ENCODE data around the gene H6PD. TPM values are rescaled to one million over a fixed set of nuclear protein-coding genes. Genes with fewer than 3 reads are reported as not detected.

H6PD gene
- polyA plus RNA-seq, 6 donors from 2014 or later, result 6.5 to 16.6 (median 13.6) TPM

DNA sequence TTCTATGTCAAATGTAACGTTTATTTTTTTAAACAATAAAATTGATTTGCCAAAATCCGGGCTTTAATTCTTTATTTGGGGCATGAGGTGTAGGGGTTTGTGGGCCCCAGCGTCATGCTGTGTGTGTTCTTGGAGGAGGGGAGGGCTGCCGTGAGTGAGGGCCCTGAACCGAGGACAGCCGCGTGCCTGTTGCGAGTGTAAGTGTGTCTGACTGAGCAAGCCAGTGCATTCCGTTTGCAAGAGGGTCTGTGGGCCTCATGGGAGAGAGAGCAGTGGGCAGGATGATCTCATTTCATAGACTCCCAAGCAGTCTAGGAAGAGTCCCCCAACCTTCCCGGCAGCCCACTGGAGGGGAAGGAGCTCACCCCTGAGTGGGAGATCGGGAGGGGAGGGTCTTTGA, 36.7 kb downstream of the H6PD start:
- ATAC-seq (ENCODE audit: low read depth in 2 of 2), result no peak
- Mint-ChIP-seq H3K4me3 (peak overlapping the region in 1 of 8 donors; percentile 35), H3K27ac (peak overlapping the region in 2 of 6 donors; percentile 33 to 36), H3K9me3 (no peaks in the 10 kb centered on the region), H3K4me1 (peaks cover 0 to 14% (median 9%) of the 10 kb centered on the region in 3 donors), H3K27me3 (no peaks in the 10 kb centered on the region), H3K36me3 (peaks cover 0 to 9% of the 10 kb centered on the region in 2 donors)
- no peak for DNase-seq

DNA sequence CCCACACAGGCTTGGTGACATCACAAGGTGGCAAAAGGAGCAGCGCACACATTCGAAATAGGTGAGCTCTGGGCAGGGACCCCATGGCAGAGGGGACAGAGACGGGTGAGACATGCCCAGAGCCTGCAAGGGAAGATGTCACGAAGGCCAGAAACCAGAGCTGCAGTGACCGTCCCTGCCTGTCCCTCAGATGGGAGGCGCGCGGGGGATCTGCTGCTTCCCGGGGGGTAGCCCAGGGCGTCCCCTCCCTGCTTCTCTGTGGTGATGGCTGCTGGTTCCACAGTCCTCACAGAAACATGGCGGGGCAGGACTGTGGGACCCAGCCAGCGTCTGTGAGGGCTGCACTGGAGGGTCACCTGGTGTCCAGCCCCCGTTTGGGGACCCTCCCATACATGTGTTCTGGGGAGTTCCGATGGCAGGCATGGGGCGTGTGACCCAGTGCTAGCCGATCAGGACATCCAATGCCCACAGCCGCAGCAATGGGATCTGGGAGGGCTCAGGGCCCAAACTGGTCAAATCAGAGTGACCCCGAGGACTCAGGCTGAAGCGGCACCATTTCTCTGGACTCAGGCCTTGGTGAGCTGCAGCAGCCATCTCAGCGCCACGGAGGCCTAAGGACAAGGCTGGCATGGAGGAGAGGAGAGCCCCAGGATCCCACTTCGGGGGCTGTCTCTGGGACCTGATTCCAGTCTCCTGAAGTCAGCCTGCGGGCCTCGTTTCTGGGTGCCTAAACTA, 37.5 kb downstream of the H6PD start:
- DNase-seq (no peak), ATAC-seq (ENCODE audit: low read depth in 2 of 2) (no peak)
- H3K36me3 Mint-ChIP-seq, result peaks cover 0 to 9% of the 10 kb centered on the region in 2 donors
- peaks cover 0 to 14% (median 8%) of the 10 kb centered on the region in 3 donors for H3K4me1 Mint-ChIP-seq
- H3K9me3 Mint-ChIP-seq, result no peaks in the 10 kb centered on the region
- no peak overlapping the region for H3K27ac Mint-ChIP-seq
- no peaks in the 10 kb centered on the region for H3K27me3 Mint-ChIP-seq
- H3K4me3 Mint-ChIP-seq, result no peak overlapping the region

DNA sequence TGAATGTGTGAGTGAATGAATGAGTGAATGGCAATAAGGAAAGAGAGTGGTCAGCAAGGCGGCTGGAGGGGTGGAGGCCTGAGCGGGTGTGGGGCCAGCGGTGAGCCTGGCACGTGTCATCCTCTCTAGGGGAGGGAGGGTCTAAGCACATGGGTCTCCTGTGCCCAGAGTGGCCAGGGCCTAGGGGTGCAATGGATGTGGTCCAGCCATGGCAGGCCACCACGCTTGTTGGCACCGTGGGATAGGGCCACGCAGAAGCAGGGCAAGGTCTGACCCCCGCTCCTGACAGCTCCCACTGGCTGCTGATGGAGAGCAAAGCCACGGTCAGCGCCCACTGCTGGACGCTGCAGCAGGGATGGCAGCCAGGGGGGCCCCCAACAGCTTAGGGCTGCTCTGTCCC, 38.6 kb downstream of the H6PD start:
- ATAC-seq (ENCODE audit: low read depth in 2 of 2), result no peak
- no peak overlapping the region for H3K4me3 Mint-ChIP-seq
- no peak for DNase-seq
- peaks cover 0 to 5% (median 0%) of the 10 kb centered on the region in 7 donors for H3K9me3 Mint-ChIP-seq
- peak overlapping the region in 1 of 6 donors; percentile 37 for H3K27ac Mint-ChIP-seq
- peaks cover 0 to 9% of the 10 kb centered on the region in 2 donors for H3K36me3 Mint-ChIP-seq
- no peaks in the 10 kb centered on the region for H3K27me3 Mint-ChIP-seq
- H3K4me1 Mint-ChIP-seq, result peaks cover 0 to 11% (median 4%) of the 10 kb centered on the region in 3 donors

DNA sequence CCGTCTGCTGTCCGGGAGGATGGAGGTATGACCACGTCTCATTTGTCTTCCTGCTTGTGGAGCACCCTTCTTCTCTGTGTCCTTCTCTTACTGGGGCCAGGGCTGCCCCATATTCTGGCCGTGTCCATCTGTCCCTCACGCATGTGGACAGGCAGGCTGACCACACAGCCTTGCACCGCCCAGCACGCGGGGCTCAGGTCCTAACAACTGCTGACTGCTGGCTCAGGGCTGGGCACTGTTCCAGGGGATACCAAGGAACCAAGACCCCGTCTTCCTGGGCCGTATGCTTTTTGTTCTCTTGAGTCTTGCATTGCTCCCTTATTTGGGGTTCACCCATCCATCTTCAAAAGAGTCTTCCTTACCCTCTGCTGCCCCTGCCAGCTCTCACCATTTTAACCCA, 40.6 kb downstream of the H6PD start:
- no peak for ATAC-seq (ENCODE audit: low read depth in 2 of 2)
- Mint-ChIP-seq H3K4me1 (peaks cover 0 to 11% (median 4%) of the 10 kb centered on the region in 3 donors), H3K4me3 (no peak overlapping the region), H3K9me3 (peaks cover 0 to 5% (median 0%) of the 10 kb centered on the region in 7 donors), H3K36me3 (peaks cover 0 to 9% of the 10 kb centered on the region in 2 donors), H3K27ac (peak overlapping the region in 2 of 6 donors; percentile 85 to 97), H3K27me3 (peaks cover 0 to 9% (median 8%) of the 10 kb centered on the region in 3 donors)
- no peak for DNase-seq

DNA sequence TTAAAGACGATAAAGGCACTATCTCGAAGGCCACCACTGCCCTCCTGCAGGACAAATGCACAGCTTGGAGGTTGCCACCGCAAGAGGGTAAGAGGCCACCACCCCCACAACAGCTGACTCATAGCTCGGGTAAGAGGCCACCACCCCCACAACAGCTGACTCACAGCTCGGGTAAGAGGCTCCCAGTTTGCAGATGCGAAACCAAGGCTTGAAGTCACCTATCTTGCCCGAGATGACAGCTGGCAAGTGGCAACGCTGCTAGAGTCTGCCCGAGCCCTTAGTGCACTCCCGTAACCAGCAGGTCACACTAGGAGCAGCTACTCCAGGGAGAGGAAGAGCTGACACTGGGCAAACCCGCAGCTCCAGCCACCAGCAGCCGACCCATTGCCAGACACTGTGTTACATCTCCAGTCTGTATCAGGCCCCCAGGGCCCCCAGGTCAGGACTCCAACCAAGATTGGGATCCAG, 41.0 kb downstream of the H6PD start:
- H3K9me3 Mint-ChIP-seq, result peaks cover 0 to 5% (median 0%) of the 10 kb centered on the region in 7 donors
- H3K27ac Mint-ChIP-seq, result peak overlapping the region in 2 of 6 donors; percentile 85 to 97
- ATAC-seq (ENCODE audit: low read depth in 2 of 2) (peak in 1 of 2 donors; percentile 37), DNase-seq (no peak)
- no peak overlapping the region for H3K4me3 Mint-ChIP-seq
- H3K4me1 Mint-ChIP-seq, result peaks cover 2 to 14% (median 8%) of the 10 kb centered on the region in 3 donors
- H3K27me3 Mint-ChIP-seq, result peaks cover 0 to 14% (median 12%) of the 10 kb centered on the region in 3 donors
- peaks cover 0 to 9% of the 10 kb centered on the region in 2 donors for H3K36me3 Mint-ChIP-seq

DNA sequence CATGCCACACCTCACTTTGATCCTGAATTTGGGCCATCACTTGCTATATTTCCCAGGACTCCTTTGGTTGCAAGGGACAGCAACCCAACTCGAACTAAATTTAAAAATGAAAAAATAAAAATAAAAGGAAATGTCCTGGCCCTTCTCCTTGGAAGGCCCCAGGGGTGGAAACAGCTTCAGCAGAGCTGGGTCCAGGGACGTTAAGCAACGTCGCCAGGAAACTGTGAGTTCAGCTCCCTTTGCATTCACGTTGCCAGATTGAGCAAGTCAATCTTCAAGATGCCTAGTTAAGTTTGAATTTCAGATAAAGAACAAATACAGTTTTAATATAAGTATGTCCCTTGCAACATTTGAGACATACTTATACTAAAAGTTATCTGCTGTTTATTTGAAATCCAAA, 43.5 kb downstream of the H6PD start:
- H3K4me1 Mint-ChIP-seq, result peaks cover 6 to 13% (median 11%) of the 10 kb centered on the region in 3 donors
- no peaks in the 10 kb centered on the region for H3K36me3 Mint-ChIP-seq
- peak overlapping the region in 1 of 8 donors; percentile 16 for H3K4me3 Mint-ChIP-seq
- H3K27me3 Mint-ChIP-seq, result peaks cover 0 to 23% (median 23%) of the 10 kb centered on the region in 3 donors
- no peak for ATAC-seq (ENCODE audit: low read depth in 2 of 2)
- peaks cover 0 to 7% (median 0%) of the 10 kb centered on the region in 7 donors for H3K9me3 Mint-ChIP-seq
- no peak for DNase-seq
- H3K27ac Mint-ChIP-seq, result no peak overlapping the region

DNA sequence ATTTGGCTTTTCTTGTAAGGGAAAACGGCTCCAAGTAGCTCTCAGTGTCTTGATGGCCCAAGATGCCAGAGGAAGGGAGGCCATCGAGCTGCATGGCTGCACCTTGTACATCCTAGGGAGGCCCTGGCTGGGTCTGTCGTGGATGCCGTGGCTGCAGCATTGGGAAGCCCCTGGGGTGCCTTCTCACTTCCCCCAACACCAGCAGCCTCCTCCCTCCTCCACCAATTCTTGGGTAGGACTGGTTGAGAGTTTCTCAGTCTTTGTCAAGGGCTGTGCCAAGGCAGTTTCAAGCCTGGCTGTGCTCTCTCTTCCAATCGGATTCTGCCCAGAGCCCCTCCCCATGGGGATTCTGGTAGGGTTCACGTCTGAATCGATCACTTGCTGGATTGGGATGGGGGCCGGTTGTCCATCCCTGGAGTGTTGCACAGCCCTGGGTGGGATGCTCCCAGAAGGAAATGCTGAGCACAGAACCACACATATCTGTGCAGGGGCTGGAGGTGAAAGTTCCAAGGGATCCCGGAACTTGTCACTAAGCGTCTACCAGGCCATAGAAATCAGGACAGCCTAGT, 44.1 kb downstream of the H6PD start:
- no peak for DNase-seq
- Mint-ChIP-seq H3K4me3 (peak overlapping the region in 1 of 8 donors; percentile 16), H3K4me1 (peaks cover 7 to 18% (median 11%) of the 10 kb centered on the region in 3 donors), H3K9me3 (peaks cover 0 to 7% (median 0%) of the 10 kb centered on the region in 7 donors), H3K27me3 (peaks cover 0 to 23% (median 23%) of the 10 kb centered on the region in 3 donors), H3K27ac (no peak overlapping the region), H3K36me3 (no peaks in the 10 kb centered on the region)
- ATAC-seq (ENCODE audit: low read depth in 2 of 2), result no peak

DNA sequence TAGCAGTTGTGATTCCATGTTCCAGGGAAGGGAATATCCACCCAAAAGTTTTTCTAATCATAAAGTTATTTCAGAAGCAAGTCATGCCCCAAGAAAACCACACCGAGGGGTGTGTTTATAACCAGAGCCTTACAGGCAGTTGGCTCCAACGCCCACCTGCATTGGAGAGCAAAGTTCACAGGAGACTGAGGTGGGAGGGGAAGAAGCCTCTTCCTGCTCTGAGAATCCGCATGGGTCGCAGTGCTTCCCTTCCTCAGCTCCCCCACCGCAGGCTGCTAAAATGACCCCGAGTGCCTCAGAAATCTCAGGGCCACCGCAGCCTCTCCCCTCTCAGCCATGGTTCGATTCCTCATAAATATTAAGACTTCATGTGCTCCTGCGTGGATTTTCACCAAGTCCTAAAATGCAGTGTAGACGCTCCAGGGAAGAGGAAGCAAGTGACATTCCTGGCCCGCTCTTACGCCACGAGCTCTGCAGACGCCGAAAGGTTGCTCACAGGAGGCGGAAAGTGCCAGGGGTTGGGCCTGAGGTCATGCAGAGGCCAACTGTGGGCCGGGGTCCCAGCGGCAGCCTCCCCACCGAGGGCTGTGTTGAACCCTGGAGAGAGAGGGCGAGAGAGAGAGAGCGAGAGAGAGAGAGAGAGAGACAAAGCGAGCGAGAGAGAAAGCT, 44.7 kb downstream of the H6PD start:
- peaks cover 11 to 23% (median 14%) of the 10 kb centered on the region in 3 donors for H3K4me1 Mint-ChIP-seq

DNA sequence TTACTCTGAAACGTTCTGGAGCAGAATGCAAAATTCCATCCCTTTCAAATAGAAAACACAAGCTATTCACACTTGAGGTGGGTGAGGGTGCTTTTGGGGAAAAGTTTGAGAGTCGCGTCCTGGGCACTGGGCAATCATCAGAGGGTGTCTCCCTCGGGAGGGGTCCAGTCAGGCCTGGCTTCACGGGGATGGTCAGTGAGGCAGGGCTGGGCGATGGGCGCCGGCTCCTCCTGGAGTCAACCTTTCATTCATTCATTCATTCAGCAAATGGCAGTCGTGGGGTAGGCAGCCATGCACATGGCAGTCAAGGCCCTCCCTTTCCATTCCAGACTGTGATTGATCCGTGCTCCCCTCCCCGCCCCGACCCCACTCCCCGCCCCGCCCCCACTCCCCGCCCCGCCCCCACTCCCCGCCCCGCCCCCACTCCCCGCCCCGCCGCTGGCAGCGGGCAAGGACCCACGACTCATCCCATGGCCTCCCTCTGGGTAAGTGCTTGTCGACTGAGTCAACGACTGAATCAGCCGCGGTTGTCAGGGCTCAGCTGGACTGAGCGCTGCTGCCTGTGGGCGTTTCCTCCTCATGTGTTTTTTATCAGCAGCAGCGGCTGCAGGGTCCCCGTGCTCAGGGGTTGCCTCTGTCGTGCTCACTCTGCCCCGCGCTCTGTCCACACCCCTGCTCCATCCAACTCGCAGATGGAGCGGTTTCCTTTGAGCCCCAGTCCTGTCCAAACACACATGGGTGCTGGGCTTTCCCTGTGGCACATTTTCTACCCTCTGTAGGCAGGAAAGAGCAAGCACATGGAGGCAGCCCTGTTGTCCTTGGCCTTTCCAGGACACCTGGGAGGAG, 45.7 kb downstream of the H6PD start:
- ATAC-seq (ENCODE audit: low read depth in 2 of 2) (no peak), DNase-seq (no peak)
- H3K4me1 Mint-ChIP-seq, result peaks cover 7 to 23% (median 16%) of the 10 kb centered on the region in 3 donors
- peaks cover 0 to 11% (median 5%) of the 10 kb centered on the region in 7 donors for H3K9me3 Mint-ChIP-seq
- peaks cover 0 to 23% (median 23%) of the 10 kb centered on the region in 3 donors for H3K27me3 Mint-ChIP-seq
- peak overlapping the region in 1 of 8 donors; percentile 63 for H3K4me3 Mint-ChIP-seq
- peak overlapping the region in 1 of 6 donors; percentile 27 for H3K27ac Mint-ChIP-seq
- H3K36me3 Mint-ChIP-seq, result peaks cover 0 to 11% of the 10 kb centered on the region in 2 donors

More for the DNA sequence above, 44.7 kb downstream of the H6PD start:
- Mint-ChIP-seq H3K9me3 (peaks cover 0 to 7% (median 0%) of the 10 kb centered on the region in 7 donors), H3K4me3 (peak overlapping the region in 1 of 8 donors; percentile 57), H3K27me3 (peaks cover 0 to 23% (median 23%) of the 10 kb centered on the region in 3 donors), H3K36me3 (peaks cover 0 to 1% of the 10 kb centered on the region in 2 donors), H3K27ac (no peak overlapping the region)
- DNase-seq, result no peak
- no peak for ATAC-seq (ENCODE audit: low read depth in 2 of 2)

DNA sequence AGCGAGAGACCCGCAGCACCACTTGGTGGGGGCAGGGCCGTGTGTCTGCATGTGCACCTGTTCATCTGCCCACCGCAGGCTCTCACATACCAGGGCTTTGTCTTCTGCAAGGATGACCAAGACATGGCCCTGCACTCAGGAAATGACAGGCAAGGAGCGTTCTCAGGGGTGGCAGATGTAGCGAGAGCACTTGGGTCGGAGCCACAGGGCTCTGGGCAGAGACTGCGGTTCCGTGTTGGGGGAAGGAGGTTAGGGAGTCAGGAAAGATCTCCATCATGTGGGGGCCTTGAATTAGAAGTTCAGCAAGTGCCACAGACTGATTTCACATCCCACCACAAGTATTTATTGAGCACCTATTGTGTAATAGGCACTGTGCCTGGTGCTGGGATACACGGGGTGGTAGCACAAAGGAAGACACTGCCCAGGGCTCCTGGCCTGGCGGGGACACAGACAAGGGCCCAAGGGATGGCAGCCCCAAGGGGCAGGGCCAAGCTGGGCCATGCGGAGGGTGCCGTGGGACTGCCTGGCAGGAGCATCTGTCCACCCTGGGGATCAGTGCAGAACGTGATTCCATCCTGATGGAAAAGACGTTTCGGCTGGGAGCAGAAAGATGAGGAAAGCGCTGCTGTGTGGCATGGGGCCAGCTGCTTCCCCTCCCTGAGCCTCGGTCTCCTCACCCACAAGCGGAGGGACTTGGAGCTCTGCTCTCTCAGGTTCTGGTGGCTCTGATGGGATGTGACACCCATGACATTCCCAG, 46.7 kb downstream of the H6PD start:
- Mint-ChIP-seq H3K36me3 (peaks cover 0 to 11% of the 10 kb centered on the region in 2 donors), H3K4me1 (peaks cover 3 to 23% (median 16%) of the 10 kb centered on the region in 3 donors), H3K4me3 (no peak overlapping the region), H3K9me3 (peaks cover 0 to 11% (median 5%) of the 10 kb centered on the region in 7 donors), H3K27me3 (peaks cover 0 to 28% (median 23%) of the 10 kb centered on the region in 3 donors), H3K27ac (peak overlapping the region in 1 of 6 donors; percentile 63)
- DNase-seq (no peak), ATAC-seq (ENCODE audit: low read depth in 2 of 2) (no peak)

DNA sequence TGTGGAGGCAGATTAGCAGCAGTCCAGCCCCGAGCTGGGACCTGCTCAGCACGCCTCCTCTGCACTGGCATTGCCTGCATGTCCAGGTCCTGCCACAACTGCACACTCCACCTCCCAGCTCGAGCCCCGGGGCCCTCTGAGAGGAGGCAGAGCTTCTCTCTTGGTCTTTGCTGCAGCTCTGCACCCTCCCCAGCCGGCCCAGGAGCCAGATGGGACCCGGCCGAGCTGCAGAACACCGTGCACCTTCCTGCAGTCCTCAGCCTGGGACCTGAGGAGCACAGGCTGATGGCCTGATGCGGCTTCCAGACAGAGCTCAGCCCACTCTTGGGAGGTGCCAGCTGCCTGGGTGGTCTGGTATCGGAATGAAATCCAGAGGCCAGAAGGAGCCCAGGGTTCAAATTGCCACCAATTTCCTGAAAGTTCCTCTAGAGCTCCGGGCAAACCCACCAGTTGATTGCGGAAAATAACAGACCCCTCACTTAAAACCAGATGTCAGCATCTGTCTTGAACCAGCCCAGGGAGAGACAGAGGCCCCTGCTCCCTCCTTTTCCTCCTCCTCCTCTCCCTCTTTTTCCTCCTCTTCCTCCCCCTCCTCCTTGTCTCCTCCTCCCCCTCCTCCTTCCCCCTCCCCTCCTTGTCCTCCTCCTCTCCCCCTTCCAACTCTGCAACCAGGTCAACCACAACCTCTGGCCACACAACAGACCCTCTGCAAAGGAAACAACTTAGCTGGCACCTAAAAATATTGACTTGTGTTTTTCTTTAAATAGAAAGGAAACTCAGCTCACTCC, 47.5 kb downstream of the H6PD start:
- DNase-seq (no peak), ATAC-seq (ENCODE audit: low read depth in 2 of 2) (no peak)
- Mint-ChIP-seq H3K9me3 (peaks cover 0 to 12% (median 7%) of the 10 kb centered on the region in 7 donors), H3K27me3 (peaks cover 0 to 30% (median 23%) of the 10 kb centered on the region in 3 donors), H3K27ac (no peak overlapping the region), H3K4me3 (no peak overlapping the region), H3K36me3 (peaks cover 0 to 11% of the 10 kb centered on the region in 2 donors), H3K4me1 (peaks cover 3 to 23% (median 16%) of the 10 kb centered on the region in 3 donors)
